Amygdala (tissue), 56 donors: ENCODE results near the gene HERC2.
"Not testable (repeated sequence)": the region's sequence is repeated elsewhere in the genome, so short reads cannot be mapped to it uniquely, and the experiment has no call there.

Experiments used
- DNase-seq, 56 donors: peaks; one replicate each; lab custom pipeline; 2025; lab: John Stamatoyannopoulos, UW

HERC2 gene, protein sequence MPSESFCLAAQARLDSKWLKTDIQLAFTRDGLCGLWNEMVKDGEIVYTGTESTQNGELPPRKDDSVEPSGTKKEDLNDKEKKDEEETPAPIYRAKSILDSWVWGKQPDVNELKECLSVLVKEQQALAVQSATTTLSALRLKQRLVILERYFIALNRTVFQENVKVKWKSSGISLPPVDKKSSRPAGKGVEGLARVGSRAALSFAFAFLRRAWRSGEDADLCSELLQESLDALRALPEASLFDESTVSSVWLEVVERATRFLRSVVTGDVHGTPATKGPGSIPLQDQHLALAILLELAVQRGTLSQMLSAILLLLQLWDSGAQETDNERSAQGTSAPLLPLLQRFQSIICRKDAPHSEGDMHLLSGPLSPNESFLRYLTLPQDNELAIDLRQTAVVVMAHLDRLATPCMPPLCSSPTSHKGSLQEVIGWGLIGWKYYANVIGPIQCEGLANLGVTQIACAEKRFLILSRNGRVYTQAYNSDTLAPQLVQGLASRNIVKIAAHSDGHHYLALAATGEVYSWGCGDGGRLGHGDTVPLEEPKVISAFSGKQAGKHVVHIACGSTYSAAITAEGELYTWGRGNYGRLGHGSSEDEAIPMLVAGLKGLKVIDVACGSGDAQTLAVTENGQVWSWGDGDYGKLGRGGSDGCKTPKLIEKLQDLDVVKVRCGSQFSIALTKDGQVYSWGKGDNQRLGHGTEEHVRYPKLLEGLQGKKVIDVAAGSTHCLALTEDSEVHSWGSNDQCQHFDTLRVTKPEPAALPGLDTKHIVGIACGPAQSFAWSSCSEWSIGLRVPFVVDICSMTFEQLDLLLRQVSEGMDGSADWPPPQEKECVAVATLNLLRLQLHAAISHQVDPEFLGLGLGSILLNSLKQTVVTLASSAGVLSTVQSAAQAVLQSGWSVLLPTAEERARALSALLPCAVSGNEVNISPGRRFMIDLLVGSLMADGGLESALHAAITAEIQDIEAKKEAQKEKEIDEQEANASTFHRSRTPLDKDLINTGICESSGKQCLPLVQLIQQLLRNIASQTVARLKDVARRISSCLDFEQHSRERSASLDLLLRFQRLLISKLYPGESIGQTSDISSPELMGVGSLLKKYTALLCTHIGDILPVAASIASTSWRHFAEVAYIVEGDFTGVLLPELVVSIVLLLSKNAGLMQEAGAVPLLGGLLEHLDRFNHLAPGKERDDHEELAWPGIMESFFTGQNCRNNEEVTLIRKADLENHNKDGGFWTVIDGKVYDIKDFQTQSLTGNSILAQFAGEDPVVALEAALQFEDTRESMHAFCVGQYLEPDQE (N-terminal part only)

DNA sequence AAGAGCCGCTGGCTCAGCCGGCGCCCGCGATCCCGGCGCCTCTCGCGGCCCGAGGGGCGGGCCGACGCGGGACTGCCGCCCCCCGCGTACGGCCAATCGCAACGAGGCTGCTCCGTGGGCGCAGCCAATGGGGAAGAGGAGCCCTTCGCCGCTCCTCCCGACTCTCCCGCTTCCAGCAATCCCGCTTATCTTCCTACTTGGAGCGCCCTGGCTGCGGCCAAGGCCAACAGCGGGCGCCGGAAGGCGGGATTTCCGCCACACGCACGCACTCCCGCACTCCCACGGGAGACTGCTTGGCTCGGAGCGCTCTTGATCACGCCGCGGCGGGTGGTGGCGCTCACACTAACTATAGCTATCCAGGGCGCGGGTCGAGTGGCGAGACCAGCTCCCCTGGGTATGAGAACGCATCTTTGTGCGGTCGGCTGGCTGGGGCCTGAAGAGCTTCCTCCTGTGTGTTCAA is at the start of gene HERC2:
Gene HERC2 (minus strand): TSS at position 51 of the 460 bp plus-strand sequence. CDS start 746 bp downstream, outside the sequence.
- DNase-seq: not testable (repeated sequence)

DNA sequence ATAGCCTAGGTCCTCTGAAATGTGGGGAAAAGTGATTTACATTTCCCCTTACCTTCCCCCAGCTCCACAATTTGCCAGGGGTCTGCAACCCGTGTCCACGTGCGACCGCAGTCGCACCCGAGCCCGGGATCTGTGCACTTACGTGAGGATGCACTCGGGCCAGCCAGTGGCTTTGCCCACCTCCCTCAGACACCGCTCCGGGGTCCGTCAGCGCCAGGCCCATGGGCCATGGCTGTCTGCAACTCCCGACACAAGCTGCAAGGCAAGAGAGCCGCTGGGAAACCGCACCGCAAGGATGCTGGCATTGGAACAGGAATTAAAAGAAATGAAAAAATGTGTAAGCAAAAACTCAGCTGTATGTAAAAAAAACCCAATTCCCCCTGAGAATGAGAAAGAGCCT is 43.5 kb upstream of the HERC2 start:
- not testable (repeated sequence) for DNase-seq

DNA sequence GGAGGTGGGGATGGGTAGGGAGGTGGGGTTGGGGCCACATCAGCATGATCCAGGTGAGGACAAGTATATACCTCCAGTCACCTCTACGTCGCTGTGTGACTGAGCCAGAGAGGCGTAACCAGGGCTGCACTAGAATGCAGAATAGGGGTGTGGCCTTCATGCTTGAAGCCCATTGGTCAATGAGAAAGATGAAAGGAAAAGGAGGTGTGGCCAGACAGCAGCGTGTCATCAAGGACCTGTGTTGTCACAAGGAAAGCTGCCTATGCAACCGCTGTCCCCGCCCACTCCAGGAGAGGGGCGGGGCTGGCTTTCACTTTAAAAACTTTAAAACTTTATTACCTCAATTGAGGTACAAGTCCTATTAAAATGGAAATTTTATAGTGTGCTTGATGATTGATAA is 36.0 kb upstream of the HERC2 start, which contains the start of gene GOLGA6L24:
Gene GOLGA6L24 (minus strand): TSS at position 101 of the 400 bp plus-strand sequence. CDS start 61 bp downstream, at position 40.
- not testable (repeated sequence) for DNase-seq

DNA sequence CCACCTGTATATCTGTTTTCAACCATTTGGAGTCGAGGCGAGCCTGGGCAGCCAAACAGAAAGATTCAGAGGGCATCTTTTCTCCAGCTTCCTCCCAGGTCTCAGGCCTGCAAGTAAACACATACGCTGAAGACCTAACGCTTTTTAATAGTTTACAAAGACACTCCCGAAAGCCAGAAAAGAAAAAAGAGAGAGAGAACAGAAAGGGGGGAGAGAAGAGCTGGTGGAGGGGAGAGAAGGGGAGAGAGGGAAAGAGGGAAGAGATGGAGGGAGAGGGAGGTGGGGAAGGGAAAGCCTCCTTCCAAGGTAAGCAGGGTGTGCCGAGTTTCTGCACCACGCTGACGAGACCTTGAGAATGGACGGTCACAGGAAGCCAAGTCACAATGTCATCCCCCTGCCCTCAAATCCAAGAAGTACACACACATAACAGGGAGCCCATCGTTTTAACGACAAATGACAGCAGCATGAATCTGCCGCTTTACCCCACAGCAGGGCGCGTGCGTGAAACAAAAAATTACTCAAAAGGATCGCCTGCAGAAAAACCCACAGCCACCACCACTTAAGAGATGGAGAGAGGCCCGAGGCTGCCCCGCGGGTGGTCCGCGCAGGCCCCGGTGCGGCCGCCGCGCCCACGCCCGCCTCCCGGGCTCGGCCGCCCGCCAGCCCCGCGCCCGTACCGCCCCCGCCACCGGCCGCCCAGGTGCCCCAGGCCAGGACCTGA is 461 bp downstream of the HERC2 start:
- DNase-seq: not testable (repeated sequence)

DNA sequence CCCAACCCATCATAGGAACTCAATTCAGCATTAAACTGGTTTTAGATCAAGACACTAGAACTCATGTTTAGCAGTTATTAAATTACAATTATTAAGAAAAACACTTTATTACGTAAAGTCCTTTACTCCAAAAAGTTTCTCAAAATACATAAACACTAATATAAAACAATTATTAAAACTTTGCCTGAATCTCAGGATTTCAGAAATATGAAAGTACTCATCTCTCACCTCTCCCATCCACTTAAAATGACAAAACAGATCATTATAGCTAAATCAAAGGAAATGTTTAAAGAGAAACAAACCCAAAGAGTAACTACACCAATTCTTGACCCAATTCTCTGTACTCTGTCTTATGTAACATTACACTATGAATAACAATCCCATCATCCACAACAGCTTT is 2.3 kb downstream of the HERC2 start:
- DNase-seq: not testable (repeated sequence)

DNA sequence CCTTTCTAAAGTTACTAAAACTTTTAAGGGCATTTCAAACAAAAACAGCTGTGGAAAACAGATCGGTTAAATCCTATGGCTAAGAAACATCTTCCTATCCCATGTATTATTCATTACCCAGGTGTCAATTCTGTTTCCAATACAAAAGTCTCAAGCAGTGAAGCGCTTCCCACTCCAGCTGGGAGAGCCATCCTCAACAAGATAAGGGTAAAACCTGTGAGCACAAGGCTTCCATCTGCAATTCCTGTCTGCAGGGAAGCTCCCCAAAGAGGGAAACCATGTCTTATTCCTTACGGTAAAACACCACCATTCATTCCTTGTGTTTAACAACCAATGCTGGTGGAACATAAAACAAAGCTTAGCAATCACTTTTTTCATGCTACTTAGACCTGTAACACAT is 3.2 kb downstream of the HERC2 start:
- DNase-seq: not testable (repeated sequence)

DNA sequence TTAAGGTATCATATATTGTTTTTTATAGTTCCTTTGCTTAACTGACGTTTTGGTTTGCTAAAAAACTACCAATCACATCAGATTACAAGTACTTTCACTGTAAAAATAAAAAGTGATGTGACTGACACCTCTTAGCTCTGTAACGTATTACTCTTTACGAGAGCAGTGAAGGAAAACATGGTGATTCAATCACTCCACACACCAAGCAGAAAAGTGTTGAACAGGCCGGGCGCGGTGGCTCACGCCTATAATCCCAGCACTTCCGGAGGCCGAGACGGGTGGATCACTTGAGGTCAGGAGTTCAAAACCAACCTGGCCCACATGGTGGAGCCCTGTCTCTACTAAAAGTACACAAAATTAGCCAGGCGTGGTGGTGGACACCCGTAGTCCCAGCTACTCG is 3.9 kb downstream of the HERC2 start:
- DNase-seq: not testable (repeated sequence)

DNA sequence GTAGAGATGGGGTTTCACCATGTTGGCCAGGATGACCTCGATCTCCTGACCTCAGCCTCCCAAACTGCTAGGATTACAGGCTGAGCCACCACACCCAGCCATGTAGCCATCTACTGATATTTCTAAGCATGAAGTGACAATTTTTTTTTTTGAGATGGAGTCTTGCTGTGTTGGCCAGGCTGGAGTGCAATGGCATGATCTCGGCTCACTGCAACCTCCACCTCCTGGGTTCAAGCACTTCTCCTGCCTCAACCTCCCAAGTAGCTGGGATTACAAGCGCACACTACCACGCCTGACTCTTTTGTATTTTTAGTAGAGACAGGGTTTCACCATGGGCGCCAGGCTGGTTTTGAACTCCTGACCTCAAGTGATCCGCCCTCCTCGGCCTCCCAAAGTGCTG is 5.0 kb downstream of the HERC2 start:
- DNase-seq: not testable (repeated sequence)

DNA sequence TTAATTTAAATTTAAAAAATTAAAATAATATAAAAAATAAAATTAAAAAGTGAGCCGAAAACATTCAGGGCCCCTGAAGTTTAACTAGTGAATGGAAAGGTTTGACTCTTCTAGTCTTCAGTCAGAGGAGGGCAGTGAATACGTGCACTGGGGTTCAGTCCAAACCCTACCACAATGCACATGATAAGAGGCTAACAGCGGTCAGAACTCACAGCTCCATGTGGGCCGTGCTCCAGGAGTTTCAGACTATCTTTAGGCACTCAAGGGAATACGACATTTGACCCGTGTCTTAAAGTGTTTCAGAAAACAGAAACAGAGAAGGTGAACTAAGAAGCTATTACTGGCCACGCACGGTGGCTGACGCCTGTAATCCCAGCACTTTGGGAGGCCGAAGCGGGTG is 11.5 kb downstream of the HERC2 start:
- DNase-seq: not testable (repeated sequence)

DNA sequence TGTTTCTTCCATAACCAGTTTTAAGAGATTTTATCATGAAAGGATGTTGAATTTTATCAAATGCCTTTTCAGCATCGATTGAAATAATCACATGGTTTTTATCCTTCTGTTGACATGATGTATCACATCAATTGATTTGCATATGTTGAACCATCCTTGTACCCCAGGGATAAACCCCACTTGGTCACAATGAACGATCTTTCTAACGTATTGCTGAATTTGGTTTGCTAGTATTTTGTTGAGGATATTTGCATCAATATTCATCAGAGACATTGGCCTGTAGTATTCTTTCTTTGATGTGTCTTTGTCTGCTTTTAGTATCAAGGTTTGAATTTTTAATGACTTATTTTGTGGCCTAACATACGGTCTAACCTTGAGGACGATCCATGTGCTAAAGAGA is 13.3 kb downstream of the HERC2 start:
- DNase-seq: not testable (repeated sequence)

DNA sequence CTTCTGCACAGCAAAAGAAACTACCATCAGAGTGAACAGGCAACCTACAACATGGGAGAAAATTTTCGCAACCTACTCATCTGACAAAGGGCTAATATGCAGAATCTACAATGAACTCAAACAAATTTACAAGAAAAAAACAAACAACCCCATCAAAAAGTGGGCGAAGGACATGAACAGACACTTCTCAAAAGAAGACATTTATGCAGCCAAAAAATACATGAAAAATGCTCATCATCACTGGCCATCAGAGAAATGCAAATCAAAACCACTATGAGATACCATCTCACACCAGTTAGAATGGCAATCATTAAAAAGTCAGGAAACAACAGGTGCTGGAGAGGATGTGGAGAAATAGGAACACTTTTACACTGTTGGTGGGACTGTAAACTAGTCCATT is 16.3 kb downstream of the HERC2 start:
- not testable (repeated sequence) for DNase-seq

DNA sequence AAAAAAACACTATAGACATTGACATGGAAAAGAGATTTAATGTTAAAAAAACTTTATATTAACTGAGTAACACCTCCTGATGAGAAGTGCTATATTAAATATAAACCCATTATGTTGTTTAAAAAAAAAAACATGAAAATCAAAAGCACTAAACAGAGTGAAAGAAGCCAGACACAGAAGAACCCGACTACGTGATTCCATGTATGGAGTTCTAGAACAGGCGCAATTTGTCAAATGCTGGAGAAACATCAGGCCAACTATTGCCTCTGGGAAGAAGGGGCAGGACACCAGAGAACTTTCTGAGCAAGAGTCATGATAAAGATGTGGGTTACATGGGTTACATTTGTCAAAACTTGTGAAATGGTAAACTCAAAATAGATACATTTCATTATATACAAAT is 24.5 kb downstream of the HERC2 start:
- DNase-seq: not testable (repeated sequence)

DNA sequence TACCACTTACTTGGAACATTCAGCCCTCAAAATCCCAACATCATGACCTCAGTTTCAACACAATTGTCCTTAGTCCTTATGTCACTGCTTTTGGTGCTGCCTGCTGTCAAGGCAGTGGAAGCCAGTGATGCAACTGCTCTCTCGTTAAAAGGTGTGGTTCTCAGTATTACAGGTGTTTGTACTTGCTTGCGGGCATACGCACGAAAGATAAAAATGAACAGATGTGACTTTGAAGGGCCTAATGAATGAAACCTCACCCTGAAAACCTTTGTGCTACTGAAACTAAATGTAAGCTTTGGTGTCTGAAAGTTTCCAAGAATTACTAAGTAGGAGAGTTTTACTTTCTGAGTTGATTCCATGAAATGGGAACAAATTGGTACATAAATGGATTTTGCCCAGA is 25.2 kb downstream of the HERC2 start:
- not testable (repeated sequence) for DNase-seq

DNA sequence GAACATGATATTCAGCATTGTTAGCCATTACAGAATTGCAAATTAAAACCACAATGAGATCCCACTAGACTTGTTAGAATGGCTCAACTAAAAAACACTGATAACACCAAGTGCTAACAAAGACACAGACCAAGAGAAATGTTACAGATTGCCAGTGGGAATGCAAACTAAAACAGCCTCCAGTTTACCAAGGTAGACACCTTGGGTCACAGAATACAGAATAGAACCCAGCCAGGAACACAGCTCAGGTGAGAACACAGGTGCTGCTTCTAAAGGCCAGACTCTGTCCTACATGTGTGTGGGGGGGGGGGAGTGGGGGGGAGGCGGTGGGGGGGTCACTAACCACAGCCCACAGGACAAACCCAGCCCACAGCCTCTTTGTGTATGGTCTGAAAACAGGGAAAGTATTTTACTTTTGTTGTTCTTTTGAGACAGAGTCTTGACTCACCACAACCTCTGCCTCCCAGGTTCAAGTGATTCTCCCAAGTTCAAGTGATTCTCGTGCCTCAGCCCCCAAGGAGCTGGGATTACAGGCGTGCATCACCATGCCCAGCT is 26.9 kb downstream of the HERC2 start:
- not testable (repeated sequence) for DNase-seq

DNA sequence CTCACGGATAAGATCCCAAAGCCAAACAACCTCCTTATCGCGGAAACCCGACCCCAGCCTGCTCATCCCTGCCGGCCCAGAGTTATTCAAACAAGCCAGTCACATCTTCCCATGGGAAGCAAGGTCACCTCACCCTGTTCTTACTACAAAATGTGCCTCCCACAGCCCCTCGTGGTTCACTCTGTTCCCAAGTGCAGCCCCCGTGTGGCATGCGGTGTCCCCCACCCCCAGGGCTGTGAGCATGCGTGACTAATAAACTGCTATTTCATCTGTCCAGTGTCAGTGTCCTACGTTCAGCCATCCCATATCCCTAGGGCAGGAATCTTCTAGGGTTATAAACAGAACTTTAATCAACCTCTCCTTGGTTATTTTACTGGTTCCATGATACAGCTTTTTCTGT is 27.4 kb downstream of the HERC2 start:
- DNase-seq: not testable (repeated sequence)

DNA sequence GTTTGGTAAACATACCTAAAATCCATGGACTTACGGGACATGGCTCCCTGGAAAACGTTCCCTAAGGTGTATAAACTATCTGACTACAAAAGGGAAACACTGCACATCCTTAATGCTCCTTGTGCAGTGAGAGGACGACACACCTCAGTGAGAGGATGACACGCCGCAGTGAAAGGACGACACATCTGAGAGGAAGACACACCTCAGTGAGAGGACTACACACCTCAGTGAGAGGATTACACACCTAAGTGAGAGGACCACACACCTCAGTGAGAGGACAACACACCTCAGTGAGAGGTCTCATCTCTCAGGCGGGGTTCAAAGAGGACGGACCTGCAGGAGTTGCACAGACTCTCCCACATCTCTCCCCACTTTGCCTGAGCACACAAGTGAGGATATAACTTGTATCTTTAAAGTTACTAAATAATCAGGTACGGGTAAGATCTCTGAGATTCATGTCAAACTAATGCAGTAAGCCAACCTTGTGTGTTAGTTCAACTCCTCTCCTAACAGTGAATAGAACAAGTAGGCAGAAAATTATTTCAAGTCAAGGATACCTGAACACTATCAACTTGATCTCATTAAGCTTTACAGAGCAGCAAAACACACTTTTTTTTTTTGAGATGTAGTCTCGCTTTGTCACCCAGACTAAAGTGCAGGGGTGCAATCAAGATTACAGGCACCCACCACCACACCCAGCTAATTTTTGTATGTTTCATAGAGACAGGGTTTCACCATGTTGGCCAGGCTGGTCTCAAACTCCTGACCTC is 32.1 kb downstream of the HERC2 start:
- DNase-seq: no peak

DNA sequence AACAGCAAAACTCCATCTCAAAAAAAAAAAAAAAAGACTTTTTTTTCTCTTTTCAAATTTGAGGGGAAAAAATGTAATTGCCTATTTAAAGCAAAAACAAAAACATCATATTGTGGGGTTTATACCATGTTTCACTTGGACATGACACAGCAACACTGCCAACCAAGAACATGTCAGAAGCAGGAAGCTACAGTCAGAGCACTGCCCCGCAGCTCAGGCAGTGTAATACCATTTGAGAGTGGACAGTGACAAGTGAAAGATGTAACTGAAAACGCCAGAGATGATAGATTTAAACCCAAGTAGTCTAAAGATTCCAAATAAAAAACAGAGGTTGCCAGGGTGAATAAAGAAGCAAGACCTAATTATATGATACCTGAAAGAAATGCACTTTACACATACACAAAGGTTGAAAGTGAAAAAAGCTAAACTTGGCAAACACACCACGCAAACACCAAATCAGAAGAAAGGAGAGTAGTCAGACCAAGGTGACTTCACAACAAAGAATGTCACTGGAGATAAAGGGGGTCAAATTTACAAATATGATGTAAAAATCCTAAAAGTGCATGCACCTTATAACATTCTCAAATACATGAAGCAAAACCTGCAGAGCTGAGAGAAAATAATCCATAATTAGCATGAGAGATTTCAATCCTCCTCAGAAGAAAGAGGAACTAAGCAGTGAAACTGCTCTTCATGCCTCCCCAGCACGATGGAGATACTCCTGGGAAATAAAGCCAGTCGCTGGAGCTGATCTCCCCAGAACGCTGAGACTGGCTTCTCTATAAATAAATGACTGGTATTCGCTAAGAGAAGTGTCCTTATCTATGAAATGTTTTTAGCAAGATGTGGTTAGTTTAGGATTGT is 32.9 kb downstream of the HERC2 start:
- DNase-seq: not testable (repeated sequence)
